ENCODE results near the gene ZBTB20.

Gene ZBTB20

GRCh38 chr3:114700637-114701234, 446.4 kb downstream of the ZBTB20 start:
- Histone ChIP-seq H3K9me3 (replicated peaks; ENCODE audit: insufficient read depth, low read length) (no peaks in the 10 kb centered on the region), H3K9ac (ENCODE audit: low read length) (no peak overlapping the region), H3K4me2 (ENCODE audit: low read depth, low read length) (no peak overlapping the region), H3K36me3 (replicated peaks; ENCODE audit: insufficient read depth, low read length) (no peaks in the 10 kb centered on the region), H3K9me2 (replicated peaks; ENCODE audit: insufficient read depth, low read length) (no peaks in the 10 kb centered on the region), H2AFZ (ENCODE audit: low read length) (no peak overlapping the region), H3F3A (ENCODE audit: insufficient read depth, low read length) (no peaks in the 10 kb centered on the region), H4K20me1 (ENCODE audit: insufficient read depth, low read length) (no peaks in the 10 kb centered on the region), H3K79me2 (ENCODE audit: low read length) (no peaks in the 10 kb centered on the region), H3K27me3 (replicated peaks; ENCODE audit: insufficient read depth, low read length) (no peaks in the 10 kb centered on the region), H3K4me3 (ENCODE audit: low read length) (no peak overlapping the region), H3K4me1 (ENCODE audit: low read length) (no peaks in the 10 kb centered on the region), H3K27ac (ENCODE audit: low read length) (no peak overlapping the region)
- no peak for DNase-seq
- TF ChIP-seq EZH2phosphoT487 (IDR thresholded peaks at IDR 0.05; ENCODE audit: low read length) (no peak), EZH2 (optimal IDR thresholded peaks at IDR 0.05; ENCODE audit: low read depth, low read length) (no peak), CTCF (IDR thresholded peaks at IDR 0.05; ENCODE audit: low read length) (no peak)

- no peaks in the 10 kb centered on the region for H3K36me3 ChIP-seq (replicated peaks; ENCODE audit: insufficient read depth, low read length)
- no peak overlapping the region for H2AFZ ChIP-seq (ENCODE audit: low read length)
- no peak overlapping the region for H3K4me3 ChIP-seq (ENCODE audit: low read length)
- H3K9me3 ChIP-seq (replicated peaks; ENCODE audit: insufficient read depth, low read length): no peaks in the 10 kb centered on the region
- H4K20me1 ChIP-seq (ENCODE audit: insufficient read depth, low read length): no peaks in the 10 kb centered on the region
- no peak overlapping the region for H3K9ac ChIP-seq (ENCODE audit: low read length)
- H3K27me3 ChIP-seq (replicated peaks; ENCODE audit: insufficient read depth, low read length): no peaks in the 10 kb centered on the region
- TF ChIP-seq EZH2 (optimal IDR thresholded peaks at IDR 0.05; ENCODE audit: low read depth, low read length) (no peak), EZH2phosphoT487 (IDR thresholded peaks at IDR 0.05; ENCODE audit: low read length) (no peak), CTCF (IDR thresholded peaks at IDR 0.05; ENCODE audit: low read length) (no peak)
- H3K4me2 ChIP-seq (ENCODE audit: low read depth, low read length): no peak overlapping the region
- H3K79me2 ChIP-seq (ENCODE audit: low read length): no peaks in the 10 kb centered on the region
- H3F3A ChIP-seq (ENCODE audit: insufficient read depth, low read length): no peaks in the 10 kb centered on the region
- no peak for DNase-seq
- no peak overlapping the region for H3K27ac ChIP-seq (ENCODE audit: low read length)
- no peaks in the 10 kb centered on the region for H3K9me2 ChIP-seq (replicated peaks; ENCODE audit: insufficient read depth, low read length)
- H3K4me1 ChIP-seq (ENCODE audit: low read length): no peaks in the 10 kb centered on the region
These were observed 448.7 kb downstream of the ZBTB20 start for GRCh38 chr3:114698146-114699105.

GRCh38 chr3:114697401-114697800, 449.7 kb downstream of the ZBTB20 start:
- Histone ChIP-seq H3K27ac (ENCODE audit: low read length) (no peak overlapping the region), H3K4me1 (ENCODE audit: low read length) (no peaks in the 10 kb centered on the region), H3K27me3 (replicated peaks; ENCODE audit: insufficient read depth, low read length) (no peaks in the 10 kb centered on the region), H3K36me3 (replicated peaks; ENCODE audit: insufficient read depth, low read length) (no peaks in the 10 kb centered on the region), H3K9ac (ENCODE audit: low read length) (no peak overlapping the region), H2AFZ (ENCODE audit: low read length) (no peak overlapping the region), H3K79me2 (ENCODE audit: low read length) (no peaks in the 10 kb centered on the region), H3K4me2 (ENCODE audit: low read depth, low read length) (no peak overlapping the region), H3K9me2 (replicated peaks; ENCODE audit: insufficient read depth, low read length) (no peaks in the 10 kb centered on the region), H3K4me3 (ENCODE audit: low read length) (no peak overlapping the region), H3F3A (ENCODE audit: insufficient read depth, low read length) (no peaks in the 10 kb centered on the region), H4K20me1 (ENCODE audit: insufficient read depth, low read length) (no peaks in the 10 kb centered on the region), H3K9me3 (replicated peaks; ENCODE audit: insufficient read depth, low read length) (no peaks in the 10 kb centered on the region)
- DNase-seq: no peak
- TF ChIP-seq EZH2 (optimal IDR thresholded peaks at IDR 0.05; ENCODE audit: low read depth, low read length) (no peak), EZH2phosphoT487 (IDR thresholded peaks at IDR 0.05; ENCODE audit: low read length) (no peak), CTCF (IDR thresholded peaks at IDR 0.05; ENCODE audit: low read length) (no peak)

Data from MM.1S (cell line).